C4-2B (cell line): ENCODE results near the gene SEMG1.
A peak's percentile ranks its signal among the peaks of the same experiment; 100 is the strongest.

Source experiments
- CTCF ChIP-seq: fragments of 450-650 bp; conservative IDR thresholded peaks from 2 replicates; pipeline ENCODE4 v1.5.1; 2017; ENCODE audit warnings: mild to moderate bottlenecking
- ZFX ChIP-seq: fragments of 450-650 bp; IDR thresholded peaks from 2 replicates; pipeline ENCODE4 v1.6.1; 2017

GRCh38 chr20:45229264-45230056 is 22.6 kb downstream of the SEMG1 start:
- TF ChIP-seq CTCF (peak; percentile 85), ZFX (no peak)
